Esophagus muscularis mucosa (tissue), 4 donors: Measurements from ENCODE around the gene RPS6KA5.

Experiments used
- EP300 ChIP-seq: sonication (generic); formaldehyde crosslinking; IDR thresholded peaks from one replicate; pipeline ENCODE4 v1.6.1; 2017; ENCODE audit warnings: antibody characterized with exemption
- POLR2AphosphoS5 ChIP-seq, 2 donors: sonication (generic); formaldehyde crosslinking; IDR thresholded peaks; one replicate each; pipeline ENCODE4 v1.6.1; 2017; ENCODE audit warnings: antibody characterized with exemption in 2 of 2
- TF ChIP-seq, protein P1 (sequence below), 3 experiments: fragments of 200-600 bp in 2 of 3; fragments of 450-650 bp in 1 of 3; sonication (generic) in 2 of 3; IDR thresholded peaks; one replicate each; pipeline ENCODE4 v1.5.1; 2017 to 2019; ENCODE audit warnings: antibody characterized with exemption in 3 of 3, mild to moderate bottlenecking in 2 of 3, moderate library complexity in 1 of 3

DNA sequence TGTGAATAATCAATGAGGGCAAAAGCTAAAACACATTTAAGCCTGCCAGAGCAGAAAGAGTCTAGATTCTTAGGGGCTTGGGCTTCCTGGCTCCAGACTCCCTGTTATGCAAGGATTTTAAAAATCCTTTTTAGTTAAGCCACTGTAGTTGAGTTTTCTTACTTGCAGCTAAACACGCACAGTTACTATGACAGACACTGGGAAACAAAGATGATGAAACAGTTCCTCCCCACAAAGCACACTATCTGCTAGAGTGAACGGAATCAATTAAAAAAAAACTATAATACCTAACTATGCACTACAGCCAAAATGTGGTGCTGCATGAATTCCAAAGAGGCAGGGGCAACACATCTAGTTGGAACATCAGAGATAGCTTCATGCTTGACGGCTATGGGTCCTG, 28.2 kb downstream of the RPS6KA5 start:
- TF ChIP-seq, protein P1, sequence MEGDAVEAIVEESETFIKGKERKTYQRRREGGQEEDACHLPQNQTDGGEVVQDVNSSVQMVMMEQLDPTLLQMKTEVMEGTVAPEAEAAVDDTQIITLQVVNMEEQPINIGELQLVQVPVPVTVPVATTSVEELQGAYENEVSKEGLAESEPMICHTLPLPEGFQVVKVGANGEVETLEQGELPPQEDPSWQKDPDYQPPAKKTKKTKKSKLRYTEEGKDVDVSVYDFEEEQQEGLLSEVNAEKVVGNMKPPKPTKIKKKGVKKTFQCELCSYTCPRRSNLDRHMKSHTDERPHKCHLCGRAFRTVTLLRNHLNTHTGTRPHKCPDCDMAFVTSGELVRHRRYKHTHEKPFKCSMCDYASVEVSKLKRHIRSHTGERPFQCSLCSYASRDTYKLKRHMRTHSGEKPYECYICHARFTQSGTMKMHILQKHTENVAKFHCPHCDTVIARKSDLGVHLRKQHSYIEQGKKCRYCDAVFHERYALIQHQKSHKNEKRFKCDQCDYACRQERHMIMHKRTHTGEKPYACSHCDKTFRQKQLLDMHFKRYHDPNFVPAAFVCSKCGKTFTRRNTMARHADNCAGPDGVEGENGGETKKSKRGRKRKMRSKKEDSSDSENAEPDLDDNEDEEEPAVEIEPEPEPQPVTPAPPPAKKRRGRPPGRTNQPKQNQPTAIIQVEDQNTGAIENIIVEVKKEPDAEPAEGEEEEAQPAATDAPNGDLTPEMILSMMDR (IDR thresholded peaks at IDR 0.05), result no peak
- TF ChIP-seq EP300 (no peak), POLR2AphosphoS5 (IDR thresholded peaks at IDR 0.05) (no peak)
